PC-3 (cell line): ENCODE results near the gene DCLK1. TPM values are rescaled to one million over a fixed set of nuclear protein-coding genes. Genes with fewer than 3 reads are reported as not detected.
"Not testable (repeated sequence)": the region's sequence is repeated elsewhere in the genome, so short reads cannot be mapped to it uniquely, and the experiment has no call there.

Experiments used
- ATAC-seq: fragments of 200-7000 bp; cut with Tn5 transposase; 2 replicates; pipeline ENCODE4 v1.9.1; 2020; ENCODE audit warnings: mild to moderate bottlenecking, moderate library complexity
- BruUV-seq: library from RNA; stranded (reverse); fragments of 400-500 nt; replicated peaks from 2 replicates; lab custom pipeline; 2021; lab: Mats Ljungman, UMichigan
- CTCF ChIA-PET: fragments of 300-600 bp; sonication (Branson Sonifier 250); formaldehyde crosslinking; loops from one replicate; lab custom pipeline; 2022; ENCODE audit warnings: antibody characterized with exemption; lab: Charles Lee
- POLR2A ChIA-PET: fragments of 300-600 bp; sonication (Branson Sonifier 250); formaldehyde crosslinking; loops from one replicate; lab custom pipeline; 2022; ENCODE audit warnings: antibody characterized with exemption; ENCODE audit not compliant: unreplicated experiment; lab: Charles Lee
- DNase-seq: peaks from one replicate; pipeline ENCODE4 v3.0.0-alpha.2; 2015
- H2AFZ ChIP-seq: fragments of 300-600 bp; sonication (generic); 2 replicates; pipeline ENCODE4 v1.6.0; 2016; ENCODE audit warnings: antibody characterized with exemption, low read length
- H3F3A ChIP-seq: fragments of 300-600 bp; sonication (generic); one replicate; pipeline ENCODE4 v1.6.0; 2017; ENCODE audit warnings: antibody characterized with exemption, low read length, control low read depth, mild to moderate bottlenecking; ENCODE audit not compliant: unreplicated experiment
- H3K27ac ChIP-seq: fragments of 300-600 bp; sonication (generic); 2 replicates; pipeline ENCODE4 v1.5.1; 2016; ENCODE audit warnings: mild to moderate bottlenecking, low read length
- H3K27me3 ChIP-seq: fragments of 300-600 bp; sonication (generic); 2 replicates; pipeline ENCODE4 v1.6.1; 2016; ENCODE audit warnings: low read length, mixed read lengths
- H3K36me3 ChIP-seq: fragments of 300-600 bp; sonication (generic); 2 replicates; pipeline ENCODE4 v1.6.1; 2016; ENCODE audit warnings: low read depth, mixed run types, low read length, mixed read lengths
- H3K4me1 ChIP-seq: fragments of 300-600 bp; sonication (generic); 2 replicates; pipeline ENCODE4 v1.5.1; 2016; ENCODE audit warnings: low read length; ENCODE audit not compliant: insufficient read depth
- H3K4me2 ChIP-seq: fragments of 300-600 bp; sonication (generic); 2 replicates; pipeline ENCODE4 v1.6.0; 2016; ENCODE audit warnings: low read length
- H3K4me3 ChIP-seq: fragments of 300-600 bp; sonication (generic); 2 replicates; pipeline ENCODE4 v1.5.1; 2016; ENCODE audit warnings: mild to moderate bottlenecking, low read length, mixed read lengths
- H3K79me2 ChIP-seq: fragments of 300-600 bp; sonication (generic); 2 replicates; pipeline ENCODE4 v1.6.1; 2017; ENCODE audit warnings: low read length, mixed read lengths
- H3K9ac ChIP-seq: fragments of 300-600 bp; sonication (generic); 2 replicates; pipeline ENCODE4 v1.6.0; 2016; ENCODE audit warnings: mild to moderate bottlenecking, low read length
- H3K9me2 ChIP-seq: fragments of 300-600 bp; sonication (generic); replicated peaks from 2 replicates; pipeline ENCODE4 v1.6.1; 2016; ENCODE audit warnings: mixed run types, low read length, mixed read lengths
- H3K9me3 ChIP-seq: fragments of 300-600 bp; sonication (generic); 2 replicates; pipeline ENCODE4 v1.6.1; 2016; ENCODE audit warnings: low read length, mixed read lengths
- H4K20me1 ChIP-seq: fragments of 300-600 bp; sonication (generic); 2 replicates; pipeline ENCODE4 v1.6.1; 2016; ENCODE audit warnings: low read length, mixed read lengths
- CTCF ChIP-seq: fragments of 300-600 bp; sonication (generic); conservative IDR thresholded peaks from 2 replicates; pipeline ENCODE4 v1.5.1; 2017; ENCODE audit warnings: antibody characterized with exemption, low read depth, mild to moderate bottlenecking, low read length
- EZH2 ChIP-seq: fragments of 300-600 bp; sonication (generic); IDR thresholded peaks from one replicate; pipeline ENCODE4 v1.6.1; 2017; ENCODE audit warnings: antibody characterized with exemption, mild to moderate bottlenecking, low read length; ENCODE audit not compliant: unreplicated experiment
- EZH2phosphoT487 ChIP-seq: fragments of 300-600 bp; sonication (generic); IDR thresholded peaks from 2 replicates; pipeline ENCODE4 v1.6.1; 2018; ENCODE audit warnings: mild to moderate bottlenecking, antibody characterized with exemption, low read length, borderline replicate concordance
- intact Hi-C: fragments of 100-400 bp; cut with micrococcal nuclease; formaldehyde crosslinking; loops from 2 replicates; pipeline ENCODE4 v1.9.0; 2023
- total RNA-seq: library from RNA; depleted of rRNA; stranded (reverse); fragments of >200 nt; gene quantifications from 2 replicates; pipeline ENCODE4 v1.2.3, GENCODE V29; 2014

The DCLK1 gene
- total RNA-seq, 1 experiment from 2014 or later, result not detected

- no peaks in the 10 kb centered on the region for H4K20me1 ChIP-seq
- no peak overlapping the region for H2AFZ ChIP-seq
- H3K9ac ChIP-seq, result no peak overlapping the region
- intact Hi-C loops, result no loop called here
- H3K4me1 ChIP-seq, result no peaks in the 10 kb centered on the region
- ChIA-PET CTCF (no interaction called here), POLR2A (no interaction called here)
- ATAC-seq (no peak), DNase-seq (no peak)
- no peak overlapping the region for H3K4me3 ChIP-seq
- no peaks in the 10 kb centered on the region for H3K9me2 ChIP-seq
- H3K79me2 ChIP-seq, result no peaks in the 10 kb centered on the region
- no peaks in the 10 kb centered on the region for H3F3A ChIP-seq
- H3K36me3 ChIP-seq, result no peaks in the 10 kb centered on the region
- no peak overlapping the region for H3K27ac ChIP-seq
- H3K9me3 ChIP-seq, result no peaks in the 10 kb centered on the region
- no TSS peak for BruUV-seq
- no peak for TF ChIP-seq CTCF
- no peak for TF ChIP-seq EZH2phosphoT487
- TF ChIP-seq EZH2, result no peak
- H3K27me3 ChIP-seq, result peaks cover 16% of the 10 kb centered on the region
- H3K4me2 ChIP-seq, result no peak overlapping the region
Observed at GRCh38 chr13:36105726-36106125, 25.5 kb downstream of the DCLK1 start.

- Histone ChIP-seq H3K36me3 (no peaks in the 10 kb centered on the region), H2AFZ (no peak overlapping the region), H3K27me3 (no peaks in the 10 kb centered on the region; the same call in 1 of the 2 replicates), H3F3A (no peaks in the 10 kb centered on the region), H3K27ac (no peak overlapping the region), H3K9me2 (no peaks in the 10 kb centered on the region), H3K9me3 (no peaks in the 10 kb centered on the region), H3K4me1 (no peaks in the 10 kb centered on the region), H3K9ac (no peak overlapping the region), H3K4me2 (no peak overlapping the region), H4K20me1 (no peaks in the 10 kb centered on the region), H3K79me2 (no peaks in the 10 kb centered on the region), H3K4me3 (no peak overlapping the region)
- ATAC-seq, result no peak
- intact Hi-C loops, result no loop called here
- no TSS peak for BruUV-seq
- no peak for TF ChIP-seq EZH2phosphoT487
- no peak for TF ChIP-seq EZH2
- no peak for TF ChIP-seq CTCF
- CTCF ChIA-PET, result no interaction called here
- POLR2A ChIA-PET, result no interaction called here
- DNase-seq, result no peak
Observed at GRCh38 chr13:36102721-36103120, 28.5 kb downstream of the DCLK1 start.

- BruUV-seq, H3K9me2 ChIP-seq, ATAC-seq, DNase-seq, H3F3A ChIP-seq, H3K79me2 ChIP-seq, H3K9me3 ChIP-seq, H3K36me3 ChIP-seq, H3K4me2 ChIP-seq, H4K20me1 ChIP-seq, H3K4me1 ChIP-seq, intact Hi-C loops, H3K9ac ChIP-seq, H3K27me3 ChIP-seq, H3K27ac ChIP-seq, H3K4me3 ChIP-seq, CTCF ChIA-PET, H2AFZ ChIP-seq: not testable (repeated sequence)
- POLR2A ChIA-PET, result interaction anchor here (0.5 kb wide), 1 partner anchor 41 kb away, joined by 3 read pairs; no protein-coding TSS in a partner anchor
Observed at GRCh38 chr13:36101907-36102306, 29.3 kb downstream of the DCLK1 start.
